HG03139 (cell line): ENCODE results near the gene APOL3.
"Not testable (repeated sequence)": the region's sequence is repeated elsewhere in the genome, so short reads cannot be mapped to it uniquely, and the experiment has no call there.

Experiments
- ATAC-seq: cut with Tn5 transposase; IDR thresholded peaks from one replicate; pipeline ENCODE4 v1.9.1; 2021; ENCODE audit not compliant: unreplicated experiment

APOL3 gene

DNA sequence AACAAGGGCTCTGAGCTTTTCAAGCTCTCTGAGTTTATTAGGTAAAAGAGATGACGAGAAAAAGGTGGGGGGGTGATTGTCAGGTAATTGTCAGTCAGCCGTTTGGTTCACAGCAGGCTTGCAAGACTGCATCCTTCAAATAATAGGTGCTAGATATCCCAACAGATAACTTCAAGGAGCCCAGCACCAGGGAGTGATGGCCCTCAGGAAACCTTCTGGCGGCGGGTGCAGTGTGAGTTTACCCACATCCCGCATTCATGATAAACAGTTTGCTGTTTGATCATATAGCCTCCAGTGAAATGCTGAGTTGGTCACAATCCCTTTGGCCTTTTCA, 1.2 kb upstream of the APOL3 start:
- not testable (repeated sequence) for ATAC-seq

- ATAC-seq = no peak
These were observed 3.8 kb downstream of the APOL3 start for GRCh38 chr22:36156515-36157419.

DNA sequence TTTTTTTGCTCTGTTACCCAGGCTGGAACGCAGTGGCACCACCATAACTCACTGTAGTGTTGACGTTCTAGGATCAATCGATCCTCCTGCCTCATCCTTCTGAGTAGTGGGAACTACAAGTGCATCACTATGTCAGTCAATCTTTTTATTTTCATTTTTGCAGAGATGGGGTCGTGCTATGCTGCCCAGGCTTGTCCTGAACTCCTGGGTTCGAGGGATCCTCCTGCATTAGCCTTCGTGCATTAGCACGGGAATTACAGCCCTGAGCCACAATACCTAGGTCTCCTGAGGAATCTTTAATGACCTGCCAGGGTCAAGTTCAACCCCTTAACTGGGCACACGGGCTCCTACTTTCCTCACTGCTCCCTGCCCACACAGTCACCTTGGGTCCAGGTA, 4.4 kb downstream of the APOL3 start:
- no peak for ATAC-seq

DNA sequence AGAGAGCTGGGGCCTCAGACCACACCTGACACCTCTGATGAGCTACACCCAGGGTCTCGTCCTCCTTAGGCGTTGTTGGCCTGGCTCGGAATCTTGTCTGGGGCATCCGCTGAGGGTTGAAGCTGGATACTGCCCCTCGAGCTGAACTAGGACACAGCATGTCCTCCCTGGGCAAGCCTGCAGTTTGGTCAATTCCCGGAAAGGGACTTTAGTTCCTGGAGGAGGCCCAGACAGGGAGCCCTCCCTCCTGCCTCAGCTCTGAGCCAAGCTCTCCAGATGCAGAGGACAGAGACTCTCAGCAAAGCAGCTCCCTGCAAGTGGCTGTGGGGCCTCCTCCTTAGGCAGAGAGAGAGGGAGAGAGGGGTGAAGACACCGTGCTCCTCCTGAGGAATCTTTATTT, 4.9 kb downstream of the APOL3 start:
- no peak for ATAC-seq

- no peak for ATAC-seq
These were observed 6.1 kb downstream of the APOL3 start for GRCh38 chr22:36154423-36154945.

DNA sequence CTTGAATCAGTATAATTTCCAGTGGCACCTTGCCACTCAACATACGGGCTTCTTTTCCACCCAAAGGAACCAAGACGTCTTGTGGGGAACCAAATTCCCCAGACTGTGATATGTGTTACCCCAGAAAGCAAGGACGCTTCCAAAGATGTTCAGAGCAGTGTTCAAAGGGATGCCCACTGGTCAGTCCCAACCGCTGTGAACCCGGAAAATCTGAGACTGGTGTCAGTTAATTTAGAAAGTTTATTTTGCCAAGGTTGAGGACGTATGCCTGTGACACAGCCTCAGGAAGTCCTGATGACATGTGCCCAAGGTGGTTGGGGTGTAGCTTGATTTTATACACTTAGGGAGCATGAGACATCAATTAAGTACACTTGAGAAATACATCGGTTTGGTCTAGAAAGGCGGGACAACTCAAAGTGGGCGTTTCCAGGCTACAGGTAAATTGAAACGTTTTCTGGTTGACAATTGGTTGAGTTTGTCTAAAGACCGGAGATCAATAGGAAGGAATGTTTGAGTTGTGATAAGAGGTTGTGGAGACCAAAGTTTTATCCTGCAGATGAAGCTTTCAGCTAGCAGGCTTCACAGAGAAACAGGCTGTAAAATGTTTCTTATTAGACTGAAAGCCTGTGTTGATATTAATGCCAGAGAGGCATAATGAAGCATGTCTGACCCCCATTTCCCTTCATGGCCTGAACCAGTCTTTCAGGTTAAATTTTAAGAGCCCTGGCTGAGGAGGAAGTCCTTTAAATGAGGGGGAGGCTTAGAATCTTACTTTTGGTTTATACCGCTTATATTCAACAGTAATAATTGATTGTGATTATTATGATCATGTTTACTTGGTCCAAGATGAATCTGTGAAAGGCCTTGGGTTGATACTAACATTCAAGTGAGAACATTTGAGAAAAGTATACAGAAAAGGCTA, 6.8 kb downstream of the APOL3 start:
- ATAC-seq = no peak

GRCh38 chr22:36152821-36153220, 7.7 kb downstream of the APOL3 start:
- not testable (repeated sequence) for ATAC-seq

GRCh38 chr22:36152088-36152487, 8.5 kb downstream of the APOL3 start:
- ATAC-seq = no peak

- ATAC-seq = no peak
These were observed 9.5 kb downstream of the APOL3 start for GRCh38 chr22:36151006-36151595.

DNA sequence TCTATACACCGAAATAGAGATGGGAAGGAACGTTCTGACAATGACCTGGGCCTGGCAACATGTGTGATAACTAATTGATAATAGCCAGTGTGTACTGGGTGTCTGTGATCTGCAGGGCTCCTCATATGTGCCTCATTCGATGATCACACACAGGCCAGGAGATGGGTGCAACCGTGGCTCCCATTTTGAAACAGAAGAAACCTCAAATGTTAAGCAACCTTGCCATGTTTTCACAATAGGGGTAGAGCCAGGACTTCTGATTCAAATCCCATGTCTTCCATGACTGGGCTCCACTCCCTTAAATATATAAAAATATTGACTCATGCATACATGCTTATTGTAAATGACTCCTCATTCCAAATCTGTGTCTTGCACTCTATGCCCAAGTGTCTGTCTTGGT, 11.1 kb downstream of the APOL3 start:
- no peak for ATAC-seq

DNA sequence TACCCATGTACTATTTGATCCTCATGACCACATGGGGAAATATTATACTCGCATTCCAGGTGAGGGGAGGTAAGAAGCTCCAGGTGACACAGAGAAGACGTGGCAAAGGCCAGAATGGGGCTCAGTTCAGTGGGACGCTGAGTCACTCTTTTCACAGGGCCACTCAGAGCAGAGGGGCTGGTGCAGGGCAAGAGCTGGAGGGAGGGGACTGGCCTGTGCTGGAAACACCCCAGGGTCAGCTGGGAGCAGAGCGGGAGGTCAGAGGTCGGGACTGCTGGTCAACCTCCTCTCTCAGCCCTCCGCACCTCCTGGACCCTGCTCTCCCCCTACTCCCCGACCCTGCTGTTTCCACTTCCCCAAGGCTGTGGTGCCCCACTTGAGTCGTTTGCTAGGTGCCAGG, 12.1 kb downstream of the APOL3 start:
- no peak for ATAC-seq

- ATAC-seq = no peak
These were observed 13.3 kb downstream of the APOL3 start for GRCh38 chr22:36147196-36147791.

DNA sequence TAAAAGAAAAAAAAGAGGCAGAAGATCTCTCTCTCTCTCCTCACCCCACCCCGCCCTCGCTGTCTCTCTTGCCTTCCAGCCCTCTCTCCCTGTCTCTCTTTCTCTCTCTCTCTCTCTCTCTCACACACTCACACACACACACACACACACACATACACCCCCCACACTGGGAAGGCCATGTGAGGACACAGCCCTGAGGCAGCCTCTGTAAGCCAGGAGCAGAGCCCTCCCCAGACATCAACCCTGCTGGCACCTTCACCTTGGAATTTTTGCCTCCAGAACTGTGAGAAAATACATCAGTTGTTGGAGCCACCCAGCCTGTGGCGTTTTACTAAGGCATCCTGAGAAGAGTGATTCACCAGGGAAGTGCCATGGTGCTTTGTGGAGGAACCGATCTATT, 14.7 kb downstream of the APOL3 start:
- ATAC-seq = no peak

- no peak for ATAC-seq
These were observed 15.5 kb downstream of the APOL3 start for GRCh38 chr22:36144886-36145541.

DNA sequence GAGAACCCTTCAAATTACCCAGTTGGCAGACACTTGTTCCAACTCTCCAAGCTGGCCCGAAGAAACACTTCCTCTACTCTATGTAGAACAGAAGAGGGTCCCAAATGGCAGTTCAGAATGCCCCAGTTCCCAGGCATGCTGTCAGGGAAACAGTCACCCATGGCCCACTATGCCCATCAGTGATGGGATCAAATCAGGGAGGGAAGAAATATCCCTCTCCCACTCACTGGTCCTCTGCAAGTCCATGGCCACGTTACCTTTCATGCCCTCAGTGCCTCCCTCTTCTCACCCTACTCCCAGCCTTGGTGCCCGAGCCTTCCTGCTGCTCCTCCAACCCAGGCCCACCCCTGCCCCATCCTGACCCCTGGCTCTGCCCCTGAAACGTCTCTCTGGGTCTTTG, 16.6 kb downstream of the APOL3 start:
- ATAC-seq = no peak

DNA sequence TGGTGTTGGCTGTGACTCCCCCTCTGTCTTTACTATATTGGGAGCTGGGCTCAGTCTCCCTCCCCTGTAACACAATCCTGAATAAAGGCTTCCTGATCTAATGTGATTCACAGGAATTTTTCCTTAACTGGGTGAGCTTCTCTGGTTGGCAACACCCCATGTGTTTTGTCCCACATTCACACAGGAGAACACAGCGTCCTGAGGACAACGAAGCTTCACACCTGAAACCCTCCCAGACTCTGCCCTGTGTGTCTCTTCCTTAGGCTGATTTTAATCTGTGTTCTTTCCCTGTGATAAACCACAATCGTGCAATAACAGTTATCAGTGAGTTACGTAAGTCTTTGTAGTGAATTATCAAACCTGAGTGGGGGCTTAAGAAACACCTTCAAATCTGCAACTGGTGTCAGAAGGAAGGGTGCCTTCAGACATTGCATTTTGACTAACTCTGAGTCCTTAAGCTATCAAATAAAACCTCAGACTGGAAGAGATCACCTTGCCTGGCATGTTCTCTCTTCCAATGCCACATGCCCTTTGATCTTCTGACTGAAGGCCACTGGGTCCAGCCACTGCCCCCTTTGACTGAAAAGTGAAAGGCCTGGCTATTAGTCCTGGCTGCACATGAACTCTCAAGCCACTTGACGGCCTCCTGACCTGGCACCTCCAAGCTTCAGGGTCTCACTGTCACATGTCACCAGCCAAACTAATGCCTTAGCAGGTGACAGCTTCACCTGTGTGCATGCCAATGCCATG, 17.3 kb downstream of the APOL3 start:
- ATAC-seq = no peak

- no peak for ATAC-seq
These were observed 19.1 kb downstream of the APOL3 start for GRCh38 chr22:36141481-36141880.

GRCh38 chr22:36138709-36139108, 21.8 kb downstream of the APOL3 start:
- ATAC-seq = not testable (repeated sequence)

DNA sequence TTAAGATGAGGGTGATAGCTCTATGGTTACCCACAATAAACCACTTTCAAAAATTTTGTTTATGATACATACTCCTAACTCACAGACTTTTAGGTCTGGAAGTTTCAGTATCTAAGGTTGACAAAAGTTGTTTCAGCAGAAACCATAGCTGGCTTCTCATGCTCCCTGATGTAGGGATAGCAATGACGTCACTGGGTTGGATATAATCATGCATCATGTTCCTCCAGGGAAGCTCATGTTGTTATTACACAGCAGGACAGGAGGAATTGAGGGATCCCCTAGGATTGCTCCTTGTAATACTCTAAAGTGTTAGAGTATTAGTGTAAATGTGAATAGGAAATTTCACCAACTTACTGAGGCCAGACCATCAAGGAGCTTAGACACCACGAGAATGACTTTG, 23.6 kb downstream of the APOL3 start:
- no peak for ATAC-seq

- ATAC-seq = no peak
These were observed 24.1 kb downstream of the APOL3 start for GRCh38 chr22:36136475-36136874.
